PC-9 (cell line): ENCODE results near the gene SESN3.

Source experiments
- EZH2 ChIP-seq: fragments of 200-600 bp; sonication (generic); IDR thresholded peaks from 2 replicates; pipeline ENCODE4 v1.8.0; 2017; ENCODE audit warnings: antibody characterized with exemption, low read depth
- TF ChIP-seq, protein P1 (sequence below): fragments of 200-600 bp; sonication (generic); conservative IDR thresholded peaks from 2 replicates; pipeline ENCODE4 v1.6.1; 2017; ENCODE audit warnings: mixed run types, antibody characterized with exemption, mild to moderate bottlenecking, moderate library complexity

DNA sequence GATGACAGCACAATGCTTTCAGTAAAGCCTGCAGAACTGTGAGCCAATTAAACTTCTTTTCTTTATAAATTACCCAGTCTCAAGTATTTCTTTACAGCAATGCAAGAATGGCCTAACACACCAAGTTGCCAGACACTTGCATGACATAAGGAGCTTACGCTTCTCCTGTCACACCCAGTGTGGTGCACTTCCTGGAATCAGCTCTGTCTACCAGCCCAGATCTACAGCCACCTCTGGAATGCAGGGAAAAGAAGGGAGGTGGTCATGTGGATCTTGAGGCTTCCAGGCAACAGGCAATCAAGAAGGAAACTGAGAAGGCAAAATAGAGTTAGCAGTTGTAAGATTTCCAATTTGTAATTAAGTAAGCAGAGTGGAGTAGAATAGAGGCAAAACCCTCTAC is 37.4 kb upstream of the SESN3 start:
- TF ChIP-seq, protein P1, sequence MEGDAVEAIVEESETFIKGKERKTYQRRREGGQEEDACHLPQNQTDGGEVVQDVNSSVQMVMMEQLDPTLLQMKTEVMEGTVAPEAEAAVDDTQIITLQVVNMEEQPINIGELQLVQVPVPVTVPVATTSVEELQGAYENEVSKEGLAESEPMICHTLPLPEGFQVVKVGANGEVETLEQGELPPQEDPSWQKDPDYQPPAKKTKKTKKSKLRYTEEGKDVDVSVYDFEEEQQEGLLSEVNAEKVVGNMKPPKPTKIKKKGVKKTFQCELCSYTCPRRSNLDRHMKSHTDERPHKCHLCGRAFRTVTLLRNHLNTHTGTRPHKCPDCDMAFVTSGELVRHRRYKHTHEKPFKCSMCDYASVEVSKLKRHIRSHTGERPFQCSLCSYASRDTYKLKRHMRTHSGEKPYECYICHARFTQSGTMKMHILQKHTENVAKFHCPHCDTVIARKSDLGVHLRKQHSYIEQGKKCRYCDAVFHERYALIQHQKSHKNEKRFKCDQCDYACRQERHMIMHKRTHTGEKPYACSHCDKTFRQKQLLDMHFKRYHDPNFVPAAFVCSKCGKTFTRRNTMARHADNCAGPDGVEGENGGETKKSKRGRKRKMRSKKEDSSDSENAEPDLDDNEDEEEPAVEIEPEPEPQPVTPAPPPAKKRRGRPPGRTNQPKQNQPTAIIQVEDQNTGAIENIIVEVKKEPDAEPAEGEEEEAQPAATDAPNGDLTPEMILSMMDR: no peak
- no peak for TF ChIP-seq EZH2
